ENCODE measurements around the gene TMEM131L. TPM values are rescaled to one million over a fixed set of nuclear protein-coding genes. Genes with fewer than 3 reads are reported as not detected.

TMEM131L gene
- total and polyA plus RNA-seq, 4 donors = 4.9 to 41.3 (median 12.9) TPM

DNA sequence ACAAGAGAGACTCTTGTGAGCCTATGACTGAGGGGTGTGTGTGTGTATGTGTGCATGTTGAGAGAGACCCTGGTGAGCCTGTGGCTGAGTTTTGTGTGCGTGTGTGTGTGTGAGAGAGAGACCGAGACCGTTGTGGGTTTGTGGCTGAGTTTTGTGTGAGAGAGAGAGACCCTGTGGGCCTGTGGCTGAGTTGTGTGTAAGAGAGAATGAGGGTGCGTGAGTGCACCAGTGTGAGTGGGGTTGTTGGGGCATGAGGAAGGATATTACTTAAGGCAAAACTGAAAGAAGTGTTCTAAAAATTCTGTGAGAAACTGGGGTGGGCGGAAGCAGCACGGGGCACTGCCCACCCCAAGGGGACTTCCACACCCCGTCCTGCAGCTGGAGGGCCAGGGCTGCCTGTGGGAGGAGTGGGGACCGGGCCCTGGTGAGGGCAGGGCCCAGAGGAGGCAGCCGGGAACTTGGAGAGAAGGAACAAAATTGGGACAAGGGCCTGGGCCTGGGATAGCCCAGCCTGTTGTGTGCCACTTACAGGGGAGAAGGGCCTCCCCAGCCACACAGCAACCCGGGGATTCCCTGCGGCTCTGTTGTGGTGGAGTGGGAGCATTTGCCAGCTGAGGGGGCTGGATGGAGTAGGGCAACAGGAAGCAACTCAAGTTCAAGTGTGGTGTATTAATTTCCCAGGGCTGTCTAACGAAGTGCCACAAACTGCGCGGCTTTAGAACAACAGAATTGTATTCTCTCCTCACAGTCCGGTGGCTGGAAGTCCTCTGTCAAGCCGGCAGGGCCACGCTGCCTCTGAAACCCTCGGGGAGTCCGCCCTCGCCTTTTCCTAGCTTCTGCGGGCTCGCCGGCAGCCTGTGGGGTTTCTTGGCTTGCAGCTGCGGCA, 22.1 kb downstream of the TMEM131L start:
- Histone ChIP-seq H3K27ac (ENCODE audit: low read depth in 1 of 2, low read length in 2 of 2) (peak overlapping the region; percentile 41 to 56), H3K9me3 (ENCODE audit: control insufficient read depth in 4 of 4, low read length in 3 of 4) (no peaks in the 10 kb centered on the region), H3K9ac (ENCODE audit: low read depth in 1 of 2, low read length in 2 of 2) (no peak overlapping the region), H3K36me3 (ENCODE audit: control insufficient read depth in 4 of 4, insufficient read depth in 3 of 4, low read depth in 1 of 4, low read length in 3 of 4) (no peaks in the 10 kb centered on the region), H3K4me3 (ENCODE audit: low read depth in 1 of 3, low read length in 3 of 3) (no peak overlapping the region), H3K27me3 (ENCODE audit: control insufficient read depth in 4 of 4, insufficient read depth in 4 of 4, low read length in 3 of 4) (no peaks in the 10 kb centered on the region), H3K4me1 (ENCODE audit: control insufficient read depth in 4 of 4, insufficient read depth in 4 of 4, low read length in 3 of 4) (peaks cover 0 to 11% (median 5%) of the 10 kb centered on the region in 4 donors)
- DNase-seq (ENCODE audit: low spot score) = no peak
- 65% methylated on average over 24 of the region's 24 CpGs for WGBS
- TF ChIP-seq RAD21 (IDR thresholded peaks at IDR 0.05) (no peak), HNF4G (IDR thresholded peaks at IDR 0.05) (no peak), TAF1 (conservative IDR thresholded peaks at IDR 0.05) (no peak), SP1 (IDR thresholded peaks at IDR 0.05) (no peak), JUND (IDR thresholded peaks at IDR 0.05) (no peak), NR2F2 (IDR thresholded peaks at IDR 0.05) (no peak), EGR1 (IDR thresholded peaks at IDR 0.05; ENCODE audit: low read depth in 2 of 2) (no peak), YY1 (IDR thresholded peaks at IDR 0.05) (no peak), RXRA (IDR thresholded peaks at IDR 0.05) (no peak), FOXA2 (IDR thresholded peaks at IDR 0.05) (no peak), FOXA1 (IDR thresholded peaks at IDR 0.05) (no peak), HNF4A (conservative IDR thresholded peaks at IDR 0.05) (no peak), GABPA (IDR thresholded peaks at IDR 0.05 in 1 of 2, conservative IDR thresholded peaks at IDR 0.05 in 1 of 2) (no peak), ZBTB33 (IDR thresholded peaks at IDR 0.05) (no peak), ATF3 (IDR thresholded peaks at IDR 0.05) (no peak)
- TF ChIP-seq, protein P1, sequence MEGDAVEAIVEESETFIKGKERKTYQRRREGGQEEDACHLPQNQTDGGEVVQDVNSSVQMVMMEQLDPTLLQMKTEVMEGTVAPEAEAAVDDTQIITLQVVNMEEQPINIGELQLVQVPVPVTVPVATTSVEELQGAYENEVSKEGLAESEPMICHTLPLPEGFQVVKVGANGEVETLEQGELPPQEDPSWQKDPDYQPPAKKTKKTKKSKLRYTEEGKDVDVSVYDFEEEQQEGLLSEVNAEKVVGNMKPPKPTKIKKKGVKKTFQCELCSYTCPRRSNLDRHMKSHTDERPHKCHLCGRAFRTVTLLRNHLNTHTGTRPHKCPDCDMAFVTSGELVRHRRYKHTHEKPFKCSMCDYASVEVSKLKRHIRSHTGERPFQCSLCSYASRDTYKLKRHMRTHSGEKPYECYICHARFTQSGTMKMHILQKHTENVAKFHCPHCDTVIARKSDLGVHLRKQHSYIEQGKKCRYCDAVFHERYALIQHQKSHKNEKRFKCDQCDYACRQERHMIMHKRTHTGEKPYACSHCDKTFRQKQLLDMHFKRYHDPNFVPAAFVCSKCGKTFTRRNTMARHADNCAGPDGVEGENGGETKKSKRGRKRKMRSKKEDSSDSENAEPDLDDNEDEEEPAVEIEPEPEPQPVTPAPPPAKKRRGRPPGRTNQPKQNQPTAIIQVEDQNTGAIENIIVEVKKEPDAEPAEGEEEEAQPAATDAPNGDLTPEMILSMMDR (IDR thresholded peaks at IDR 0.05; ENCODE audit: low read depth, low read length, missing input control) = no peak
- TF ChIP-seq, protein P2, sequence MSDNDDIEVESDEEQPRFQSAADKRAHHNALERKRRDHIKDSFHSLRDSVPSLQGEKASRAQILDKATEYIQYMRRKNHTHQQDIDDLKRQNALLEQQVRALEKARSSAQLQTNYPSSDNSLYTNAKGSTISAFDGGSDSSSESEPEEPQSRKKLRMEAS (IDR thresholded peaks at IDR 0.05) = no peak
- TF ChIP-seq, protein P3, sequence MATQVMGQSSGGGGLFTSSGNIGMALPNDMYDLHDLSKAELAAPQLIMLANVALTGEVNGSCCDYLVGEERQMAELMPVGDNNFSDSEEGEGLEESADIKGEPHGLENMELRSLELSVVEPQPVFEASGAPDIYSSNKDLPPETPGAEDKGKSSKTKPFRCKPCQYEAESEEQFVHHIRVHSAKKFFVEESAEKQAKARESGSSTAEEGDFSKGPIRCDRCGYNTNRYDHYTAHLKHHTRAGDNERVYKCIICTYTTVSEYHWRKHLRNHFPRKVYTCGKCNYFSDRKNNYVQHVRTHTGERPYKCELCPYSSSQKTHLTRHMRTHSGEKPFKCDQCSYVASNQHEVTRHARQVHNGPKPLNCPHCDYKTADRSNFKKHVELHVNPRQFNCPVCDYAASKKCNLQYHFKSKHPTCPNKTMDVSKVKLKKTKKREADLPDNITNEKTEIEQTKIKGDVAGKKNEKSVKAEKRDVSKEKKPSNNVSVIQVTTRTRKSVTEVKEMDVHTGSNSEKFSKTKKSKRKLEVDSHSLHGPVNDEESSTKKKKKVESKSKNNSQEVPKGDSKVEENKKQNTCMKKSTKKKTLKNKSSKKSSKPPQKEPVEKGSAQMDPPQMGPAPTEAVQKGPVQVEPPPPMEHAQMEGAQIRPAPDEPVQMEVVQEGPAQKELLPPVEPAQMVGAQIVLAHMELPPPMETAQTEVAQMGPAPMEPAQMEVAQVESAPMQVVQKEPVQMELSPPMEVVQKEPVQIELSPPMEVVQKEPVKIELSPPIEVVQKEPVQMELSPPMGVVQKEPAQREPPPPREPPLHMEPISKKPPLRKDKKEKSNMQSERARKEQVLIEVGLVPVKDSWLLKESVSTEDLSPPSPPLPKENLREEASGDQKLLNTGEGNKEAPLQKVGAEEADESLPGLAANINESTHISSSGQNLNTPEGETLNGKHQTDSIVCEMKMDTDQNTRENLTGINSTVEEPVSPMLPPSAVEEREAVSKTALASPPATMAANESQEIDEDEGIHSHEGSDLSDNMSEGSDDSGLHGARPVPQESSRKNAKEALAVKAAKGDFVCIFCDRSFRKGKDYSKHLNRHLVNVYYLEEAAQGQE (IDR thresholded peaks at IDR 0.05) = no peak
